ENCODE measurements around the gene NUMBL. TPM values are rescaled to one million over a fixed set of nuclear protein-coding genes. Genes with fewer than 3 reads are reported as not detected.

Gene NUMBL
- total and polyA plus RNA-seq, 4 donors = 13.2 to 41.2 (median 17.1) TPM

- Histone ChIP-seq H3K4me1 (ENCODE audit: control insufficient read depth in 5 of 5, insufficient read depth in 5 of 5, low read length in 5 of 5) (peaks cover 0 to 28% (median 13%) of the 10 kb centered on the region in 5 donors), H3K9me3 (ENCODE audit: control insufficient read depth in 4 of 4, insufficient read depth in 3 of 4, low read length in 3 of 4) (no peaks in the 10 kb centered on the region), H3K27me3 (ENCODE audit: control insufficient read depth in 3 of 3, insufficient read depth in 3 of 3, low read length in 2 of 3) (no peaks in the 10 kb centered on the region), H3K4me3 (no peak overlapping the region), H3K36me3 (ENCODE audit: control insufficient read depth in 4 of 4, insufficient read depth in 4 of 4, low read length in 4 of 4) (no peaks in the 10 kb centered on the region), H3K9ac (ENCODE audit: insufficient read depth in 1 of 2, low read length in 2 of 2) (no peak overlapping the region), H3K27ac (ENCODE audit: low read depth in 1 of 2, low read length in 1 of 2) (no peak overlapping the region)
- no peak for DNase-seq
- TF ChIP-seq, protein P1, sequence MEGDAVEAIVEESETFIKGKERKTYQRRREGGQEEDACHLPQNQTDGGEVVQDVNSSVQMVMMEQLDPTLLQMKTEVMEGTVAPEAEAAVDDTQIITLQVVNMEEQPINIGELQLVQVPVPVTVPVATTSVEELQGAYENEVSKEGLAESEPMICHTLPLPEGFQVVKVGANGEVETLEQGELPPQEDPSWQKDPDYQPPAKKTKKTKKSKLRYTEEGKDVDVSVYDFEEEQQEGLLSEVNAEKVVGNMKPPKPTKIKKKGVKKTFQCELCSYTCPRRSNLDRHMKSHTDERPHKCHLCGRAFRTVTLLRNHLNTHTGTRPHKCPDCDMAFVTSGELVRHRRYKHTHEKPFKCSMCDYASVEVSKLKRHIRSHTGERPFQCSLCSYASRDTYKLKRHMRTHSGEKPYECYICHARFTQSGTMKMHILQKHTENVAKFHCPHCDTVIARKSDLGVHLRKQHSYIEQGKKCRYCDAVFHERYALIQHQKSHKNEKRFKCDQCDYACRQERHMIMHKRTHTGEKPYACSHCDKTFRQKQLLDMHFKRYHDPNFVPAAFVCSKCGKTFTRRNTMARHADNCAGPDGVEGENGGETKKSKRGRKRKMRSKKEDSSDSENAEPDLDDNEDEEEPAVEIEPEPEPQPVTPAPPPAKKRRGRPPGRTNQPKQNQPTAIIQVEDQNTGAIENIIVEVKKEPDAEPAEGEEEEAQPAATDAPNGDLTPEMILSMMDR (IDR thresholded peaks at IDR 0.05; ENCODE audit: control extremely low read depth, extremely low read depth) = no peak
- no peak for ATAC-seq (ENCODE audit: insufficient read depth, low FRiP score)
- 77 to 92% methylated on average over 1 of the region's 1 CpG for WGBS, 2 donors
Measured at GRCh38 chr19:40638327-40638726, 52.1 kb downstream of the NUMBL start.

GRCh38 chr19:40633207-40633606, 57.2 kb downstream of the NUMBL start:
- H3K36me3 ChIP-seq (ENCODE audit: control insufficient read depth in 4 of 4, insufficient read depth in 4 of 4, low read length in 4 of 4) = peaks cover 0 to 6% (median 2%) of the 10 kb centered on the region in 4 donors
- H3K4me1 ChIP-seq (ENCODE audit: control insufficient read depth in 5 of 5, insufficient read depth in 5 of 5, low read length in 5 of 5) = peaks cover 0 to 10% (median 4%) of the 10 kb centered on the region in 5 donors
- TF ChIP-seq, protein P1 (IDR thresholded peaks at IDR 0.05; ENCODE audit: control extremely low read depth, extremely low read depth) = no peak
- no peak for DNase-seq
- no peaks in the 10 kb centered on the region for H3K27me3 ChIP-seq (ENCODE audit: control insufficient read depth in 3 of 3, insufficient read depth in 3 of 3, low read length in 2 of 3)
- H3K9ac ChIP-seq (ENCODE audit: insufficient read depth in 1 of 2, low read length in 2 of 2) = no peak overlapping the region
- no peak for ATAC-seq (ENCODE audit: insufficient read depth, low FRiP score)
- peaks cover 0 to 4% (median 0%) of the 10 kb centered on the region in 4 donors for H3K9me3 ChIP-seq (ENCODE audit: control insufficient read depth in 4 of 4, insufficient read depth in 3 of 4, low read length in 3 of 4)
- H3K27ac ChIP-seq (ENCODE audit: low read depth in 1 of 2, low read length in 1 of 2) = no peak overlapping the region
- H3K4me3 ChIP-seq = no peak overlapping the region
- 82 to 89% methylated on average over 5 of the region's 5 CpGs for WGBS, 2 donors

DNA sequence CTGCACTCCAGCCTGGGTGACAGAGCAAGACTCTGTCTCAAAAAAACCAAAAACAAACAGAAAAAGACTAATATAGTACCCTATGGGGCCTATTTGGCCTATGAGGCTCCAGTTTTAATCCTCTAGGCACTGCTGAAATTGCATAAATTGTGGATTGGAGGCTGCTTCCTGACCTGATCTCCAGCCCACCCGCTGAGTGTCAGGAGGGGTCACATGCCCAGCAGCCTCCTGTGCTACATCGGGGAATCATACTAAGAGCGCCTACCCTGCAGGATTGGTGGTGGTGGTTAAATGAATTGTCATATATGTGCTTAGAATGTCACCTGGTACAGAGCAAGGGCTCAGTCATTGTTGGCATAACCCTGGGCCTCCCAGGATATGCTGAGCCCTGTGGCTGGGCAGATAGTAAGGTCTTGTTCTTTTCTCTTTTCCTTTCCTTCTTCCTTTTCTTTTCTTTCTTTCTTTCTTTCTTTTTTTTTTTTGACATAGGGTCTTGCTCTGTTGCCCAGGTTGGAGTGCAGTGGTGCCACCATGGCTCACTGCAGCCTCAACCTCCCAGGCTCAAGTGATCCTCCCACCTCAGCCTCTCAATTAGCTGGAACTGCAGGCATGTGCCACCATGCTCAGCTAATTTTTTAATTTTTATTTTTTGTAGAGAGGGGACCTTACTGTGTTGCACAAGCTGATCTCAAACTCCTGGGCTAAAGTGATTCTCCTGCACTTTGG, 58.0 kb downstream of the NUMBL start:
- H3K27ac ChIP-seq (ENCODE audit: low read depth in 1 of 2, low read length in 1 of 2) = no peak overlapping the region
- peaks cover 0 to 8% (median 5%) of the 10 kb centered on the region in 4 donors for H3K36me3 ChIP-seq (ENCODE audit: control insufficient read depth in 4 of 4, insufficient read depth in 4 of 4, low read length in 4 of 4)
- H3K27me3 ChIP-seq (ENCODE audit: control insufficient read depth in 3 of 3, insufficient read depth in 3 of 3, low read length in 2 of 3) = no peaks in the 10 kb centered on the region
- peaks cover 0 to 4% (median 0%) of the 10 kb centered on the region in 4 donors for H3K9me3 ChIP-seq (ENCODE audit: control insufficient read depth in 4 of 4, insufficient read depth in 3 of 4, low read length in 3 of 4)
- TF ChIP-seq, protein P1 (IDR thresholded peaks at IDR 0.05; ENCODE audit: control extremely low read depth, extremely low read depth) = no peak
- no peak for DNase-seq
- 74 to 81% methylated on average over 3 of the region's 3 CpGs for WGBS, 2 donors
- H3K4me1 ChIP-seq (ENCODE audit: control insufficient read depth in 5 of 5, insufficient read depth in 5 of 5, low read length in 5 of 5) = peaks cover 0 to 10% (median 4%) of the 10 kb centered on the region in 5 donors
- ATAC-seq (ENCODE audit: insufficient read depth, low FRiP score) = no peak
- H3K4me3 ChIP-seq = no peak overlapping the region
- no peak overlapping the region for H3K9ac ChIP-seq (ENCODE audit: insufficient read depth in 1 of 2, low read length in 2 of 2)
